HepG2 (cell line): Measurements from ENCODE around the gene ZFR. TPM values are rescaled to one million over a fixed set of nuclear protein-coding genes. Genes with fewer than 3 reads are reported as not detected.
A peak's percentile ranks its signal among the peaks of the same experiment; 100 is the strongest.

Experiments used
- ARNTL ChIP-seq: sonication (generic); formaldehyde crosslinking; IDR thresholded peaks from 2 replicates; pipeline ENCODE4 v1.4.0; 2020; ENCODE audit warnings: mild to moderate bottlenecking, missing genetic modification reagents
- BCL3 ChIP-seq: sonication (generic); formaldehyde crosslinking; IDR thresholded peaks from 2 replicates; pipeline ENCODE4 v1.5.1; 2020; ENCODE audit warnings: mild to moderate bottlenecking, missing genetic modification reagents, moderate library complexity
- CHD4 ChIP-seq: fragments of 200-600 bp; sonication (generic); IDR thresholded peaks from 2 replicates; pipeline ENCODE4 v1.7.0; 2017; ENCODE audit warnings: mild to moderate bottlenecking, low read length, borderline replicate concordance
- DMAP1 ChIP-seq: IDR thresholded peaks from 2 replicates; pipeline ENCODE4 v1.6.1; 2016
- E2F1 ChIP-seq: sonication (generic); formaldehyde crosslinking; IDR thresholded peaks from 2 replicates; pipeline ENCODE4 v1.5.0; 2020; ENCODE audit warnings: missing genetic modification reagents
- ISX ChIP-seq: sonication (generic); formaldehyde crosslinking; conservative IDR thresholded peaks from 2 replicates; pipeline ENCODE4 v1.5.0; 2020; ENCODE audit warnings: missing genetic modification reagents
- KDM3A ChIP-seq: IDR thresholded peaks from 2 replicates; pipeline ENCODE4 v1.6.1; 2018; ENCODE audit warnings: low read depth, missing compliant biosample characterization
- MED8 ChIP-seq: sonication (generic); formaldehyde crosslinking; IDR thresholded peaks from 2 replicates; pipeline ENCODE4 v1.8.1; 2023; ENCODE audit warnings: mild to moderate bottlenecking, missing genetic modification reagents; ENCODE audit not compliant: insufficient replicate concordance
- MLXIP ChIP-seq: sonication (generic); formaldehyde crosslinking; IDR thresholded peaks from 2 replicates; pipeline ENCODE4 v1.9.0; 2021; ENCODE audit warnings: missing genetic modification reagents, borderline replicate concordance
- NFIB ChIP-seq: sonication (generic); formaldehyde crosslinking; IDR thresholded peaks from 2 replicates; pipeline ENCODE4 v1.9.0; 2021; ENCODE audit warnings: missing genetic modification reagents, mild to moderate bottlenecking, borderline replicate concordance
- PHF8 ChIP-seq: sonication (generic); formaldehyde crosslinking; IDR thresholded peaks from 2 replicates; pipeline ENCODE4 v1.5.0; 2020; ENCODE audit warnings: missing genetic modification reagents
- SALL2 ChIP-seq: sonication (generic); formaldehyde crosslinking; IDR thresholded peaks from 2 replicates; pipeline ENCODE4 v1.8.1; 2023; ENCODE audit warnings: mild to moderate bottlenecking, missing genetic modification reagents, inconsistent platforms
- ZFY ChIP-seq: sonication (generic); formaldehyde crosslinking; IDR thresholded peaks from 2 replicates; pipeline ENCODE4 v1.4.0; 2020; ENCODE audit warnings: missing genetic modification reagents
- ZFYVE20 ChIP-seq: sonication (generic); formaldehyde crosslinking; IDR thresholded peaks from 2 replicates; pipeline ENCODE4 v1.8.0; 2023; ENCODE audit warnings: low read depth, mild to moderate bottlenecking, moderate library complexity, missing genetic modification reagents, borderline replicate concordance
- ZMAT3 ChIP-seq: sonication (generic); formaldehyde crosslinking; conservative IDR thresholded peaks from 2 replicates; pipeline ENCODE4 v1.7.0; 2021; ENCODE audit warnings: missing genetic modification reagents
- ZMAT5 ChIP-seq: sonication (generic); formaldehyde crosslinking; IDR thresholded peaks from 2 replicates; pipeline ENCODE4 v1.5.0; 2020; ENCODE audit warnings: mild to moderate bottlenecking, low read depth, missing genetic modification reagents, borderline replicate concordance
- ZNF512 ChIP-seq: sonication (generic); formaldehyde crosslinking; IDR thresholded peaks from 2 replicates; pipeline ENCODE4 v1.4.0; 2020; ENCODE audit warnings: mild to moderate bottlenecking, missing genetic modification reagents
- ZNF709 ChIP-seq: sonication (generic); formaldehyde crosslinking; IDR thresholded peaks from 2 replicates; pipeline ENCODE4 v1.5.0; 2020; ENCODE audit warnings: mild to moderate bottlenecking, missing genetic modification reagents
- ZNF768 ChIP-seq: sonication (generic); formaldehyde crosslinking; IDR thresholded peaks from 2 replicates; pipeline ENCODE4 v1.4.0; 2020; ENCODE audit warnings: missing genetic modification reagents
- ZNF879 ChIP-seq: sonication (generic); formaldehyde crosslinking; IDR thresholded peaks from 2 replicates; pipeline ENCODE4 v1.8.1; 2023; ENCODE audit warnings: missing genetic modification reagents
- ZSCAN21 ChIP-seq: sonication (generic); formaldehyde crosslinking; IDR thresholded peaks from 2 replicates; pipeline ENCODE4 v1.8.0; 2022; ENCODE audit warnings: mild to moderate bottlenecking, missing genetic modification reagents, moderate library complexity, borderline replicate concordance
- polyA plus RNA-seq, 8 experiments: library from polyadenylated mRNA; depleted of rRNA in 3 of 8; stranded (reverse) in 7 of 8; unstranded in 1 of 8; fragments of >200 nt; fragmentation: Illumina TruSeq in 4 of 8; extraction: Trizol in 4 of 8; gene quantifications; 2 replicates each; pipeline versions ENCODE4 v1.2.1 to v1.2.3, GENCODE V29; 2011 to 2016; ENCODE audit warnings: low read depth in 4 of 8, missing spikeins in 1 of 8, mixed read lengths in 1 of 8; ENCODE audit not compliant: insufficient read depth in 1 of 8
- total RNA-seq, 5 experiments: library from RNA; depleted of rRNA; stranded (reverse); fragments of >200 nt; fragmentation: Illumina TruSeq; extraction: Trizol; gene quantifications; 2 replicates each; pipeline ENCODE4 v1.2.3, GENCODE V29; 2016; ENCODE audit warnings: low read depth in 1 of 5
- TF ChIP-seq, protein P1 (sequence below): sonication (generic); formaldehyde crosslinking; IDR thresholded peaks from 2 replicates; pipeline ENCODE4 v1.4.0; 2020; ENCODE audit warnings: mild to moderate bottlenecking, missing genetic modification reagents

Gene ZFR
- total and polyA plus RNA-seq, 2 of the 13 experiments (the other 11 are each of a cell fraction or from before 2014, with no cell fraction given) = 89.0 to 92.8 TPM

GRCh38 chr5:32443541-32444430, 754 bp downstream of the ZFR start (continued):
- TF ChIP-seq ZMAT5 (CRISPR knock-in tag) = no peak
- no peak for TF ChIP-seq NFIB
- TF ChIP-seq ARNTL = no peak
- TF ChIP-seq ZSCAN21 (CRISPR knock-in tag) = 0 out of 2 replicates have a peak, but pooled peaks have one; percentile 30
- no peak for TF ChIP-seq ZNF709 (CRISPR knock-in tag)
- no peak for TF ChIP-seq ZFYVE20 (CRISPR knock-in tag)
- TF ChIP-seq ZNF879 (CRISPR knock-in tag) = 0 out of 2 replicates have a peak, but pooled peaks have one; percentile 19
- TF ChIP-seq ZNF512 (CRISPR knock-in tag) = no peak
- TF ChIP-seq PHF8 (CRISPR knock-in tag) = peak; percentile 54
- TF ChIP-seq DMAP1 (CRISPR knock-in tag) = peak; percentile 56; the same call in 1 of the 2 replicates
- no peak for TF ChIP-seq ISX (CRISPR knock-in tag)
- no peak for TF ChIP-seq ZNF768
- TF ChIP-seq MLXIP (CRISPR knock-in tag) = no peak
- TF ChIP-seq, protein P1, sequence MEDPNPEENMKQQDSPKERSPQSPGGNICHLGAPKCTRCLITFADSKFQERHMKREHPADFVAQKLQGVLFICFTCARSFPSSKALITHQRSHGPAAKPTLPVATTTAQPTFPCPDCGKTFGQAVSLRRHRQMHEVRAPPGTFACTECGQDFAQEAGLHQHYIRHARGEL (CRISPR knock-in tag) = no peak
- TF ChIP-seq MED8 (CRISPR knock-in tag) = no peak
- TF ChIP-seq ZMAT3 (CRISPR knock-in tag) = 0 out of 2 replicates have a peak, but pooled peaks have one; percentile 20
- TF ChIP-seq SALL2 (CRISPR knock-in tag) = no peak
- TF ChIP-seq CHD4 = no peak
- TF ChIP-seq ZFY (CRISPR knock-in tag) = peak; percentile 84; the same call in 1 of the 2 replicates
- TF ChIP-seq KDM3A (CRISPR knock-in tag) = no peak
- no peak for TF ChIP-seq BCL3 (CRISPR knock-in tag)
- no peak for TF ChIP-seq E2F1 (CRISPR knock-in tag)
